ENCODE results near the gene FAAP20.

DNA sequence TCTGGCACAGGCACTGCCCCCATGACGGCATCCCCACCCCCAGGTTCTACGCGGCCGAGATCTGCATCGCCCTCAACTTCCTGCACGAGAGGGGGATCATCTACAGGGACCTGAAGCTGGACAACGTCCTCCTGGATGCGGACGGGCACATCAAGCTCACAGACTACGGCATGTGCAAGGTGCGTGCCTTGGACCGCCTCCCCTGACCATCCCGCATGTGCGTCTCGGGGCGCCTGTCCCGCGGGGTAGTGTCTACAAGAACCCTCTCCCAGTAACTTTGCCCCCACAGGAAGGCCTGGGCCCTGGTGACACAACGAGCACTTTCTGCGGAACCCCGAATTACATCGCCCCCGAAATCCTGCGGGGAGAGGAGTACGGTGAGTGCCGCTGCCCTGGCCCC, 22.6 kb downstream of the FAAP20 start:
- TF ChIP-seq EZH2 (IDR thresholded peaks at IDR 0.05; ENCODE audit: low read depth) (no peak), CTCF (conservative IDR thresholded peaks at IDR 0.05) (no peak)

Data from PC-9 (cell line).